Aorta (tissue), 5 donors: ENCODE measurements around the gene GLRA1. TPM values are rescaled to one million over a fixed set of nuclear protein-coding genes. Genes with fewer than 3 reads are reported as not detected.

ENCODE experiments used
- ATAC-seq: fragments of 200-7000 bp; cut with Tn5 transposase; one replicate; pipeline ENCODE4 v1.9.1; 2022; ENCODE audit warnings: moderate library complexity; ENCODE audit not compliant: low FRiP score
- DNase-seq, 2 donors: peaks; one replicate each; pipeline ENCODE4 v3.0.0-alpha.2; 2020
- H3K27ac ChIP-seq, 2 donors: one replicate each; pipeline ENCODE4 v1.5.1; 2013; ENCODE audit warnings: low read length in 2 of 2, mild to moderate bottlenecking in 2 of 2, moderate library complexity in 2 of 2, control low read depth in 1 of 2, inconsistent platforms in 1 of 2, low read depth in 1 of 2
- H3K27me3 ChIP-seq, 2 donors: one replicate each; pipeline ENCODE4 v1.6.1; 2013; ENCODE audit warnings: control low read depth in 1 of 2, low read length in 1 of 2, mild to moderate bottlenecking in 1 of 2, moderate library complexity in 1 of 2; ENCODE audit not compliant: insufficient read depth in 2 of 2, control insufficient read depth in 1 of 2
- H3K36me3 ChIP-seq, 2 donors: one replicate each; pipeline ENCODE4 v1.6.1; 2013; ENCODE audit warnings: control low read depth in 1 of 2, low read length in 1 of 2, mild to moderate bottlenecking in 1 of 2; ENCODE audit not compliant: insufficient read depth in 2 of 2, control insufficient read depth in 1 of 2
- H3K4me1 ChIP-seq, 2 donors: one replicate each; pipeline ENCODE4 v1.6.1; 2013; ENCODE audit warnings: low read length in 2 of 2, control low read depth in 1 of 2, mild to moderate bottlenecking in 1 of 2, moderate library complexity in 1 of 2; ENCODE audit not compliant: insufficient read depth in 2 of 2, control insufficient read depth in 1 of 2
- H3K4me3 ChIP-seq, 2 donors: one replicate each; pipeline ENCODE4 v1.5.1; 2013; ENCODE audit warnings: low read length in 2 of 2, control low read depth in 1 of 2, mild to moderate bottlenecking in 1 of 2
- H3K9me3 ChIP-seq: one replicate; pipeline ENCODE4 v1.6.1; 2013; ENCODE audit warnings: mild to moderate bottlenecking, low read length; ENCODE audit not compliant: control insufficient read depth
- WGBS, 2 donors: extraction: QIAGEN DNeasy Blood & Tissue Kit; methylation state at CpG; one replicate each; pipeline ENCODE4 v1.1.7; 2013; 5-methylcytosine and 5-hydroxymethylcytosine counted together
- intact Hi-C, 2 donors: fragments of 100-400 bp; cut with DNase I; formaldehyde crosslinking; loops; one replicate each; pipeline versions ENCODE4 v1.14.2 to v1.15.0; 2022
- polyA plus RNA-seq, 2 donors: library from polyadenylated mRNA; stranded (reverse); fragments of 200-250 nt; gene quantifications; one replicate each; pipeline ENCODE4 v1.2.3, GENCODE V29; 2013
- total RNA-seq, 2 donors: library from RNA; stranded (reverse); fragmentation: NEBNext Ultra II Directional; extraction: Animal tissue kit (Norgen Biotek cat#: 25700); gene quantifications; one replicate each; pipeline ENCODE4 v1.2.1, GENCODE V29; 2021
- donor health status: healthy with polysubstance abuse.
- donor health status: Bipolar disorder and iron deficiency.
- donor health status: DM: no; HTN: no; CAD: no.
- donor health status: DM: no; HTN: no; CAD: no.
- donor health status: DM: yes; HTN: yes; CAD: no.

Gene GLRA1
- total and polyA plus RNA-seq, 4 donors: not detected

GRCh38 chr5:151775025-151775606 lies 149.5 kb downstream of the GLRA1 start:
- Histone ChIP-seq H3K27ac (no peak overlapping the region), H3K4me3 (no peak overlapping the region), H3K27me3 (no peaks in the 10 kb centered on the region), H3K36me3 (peaks cover 0 to 2% of the 10 kb centered on the region in 2 donors), H3K9me3 (no peaks in the 10 kb centered on the region), H3K4me1 (no peaks in the 10 kb centered on the region)
- 24 to 27% methylated on average over 3 of the region's 3 CpGs for WGBS, 2 donors
- DNase-seq: no peak
- intact Hi-C loops: loop anchor here in 1 of 2 donors (10.0 kb wide), 1 partner anchor 520 kb away; the partner anchor contains the start of gene GM2A
- ATAC-seq: no peak

GRCh38 chr5:151773951-151774350 lies 150.7 kb downstream of the GLRA1 start:
- Histone ChIP-seq H3K36me3 (peaks cover 0 to 2% of the 10 kb centered on the region in 2 donors), H3K4me1 (no peaks in the 10 kb centered on the region), H3K27me3 (no peaks in the 10 kb centered on the region), H3K4me3 (peak overlapping the region; percentile 11 to 44), H3K27ac (no peak overlapping the region), H3K9me3 (no peaks in the 10 kb centered on the region)
- ATAC-seq: no peak
- WGBS, 2 donors: 0 to 1% methylated on average over 3 of the region's 3 CpGs
- no peak for DNase-seq
- intact Hi-C loops: loop anchor here in 1 of 2 donors (10.0 kb wide), 1 partner anchor 519 kb away; the partner anchor contains the start of gene GM2A

GRCh38 chr5:151772846-151773561 lies 151.6 kb downstream of the GLRA1 start:
- no peak for ATAC-seq
- H3K36me3 ChIP-seq: peaks cover 0 to 2% of the 10 kb centered on the region in 2 donors
- H3K27me3 ChIP-seq: no peaks in the 10 kb centered on the region
- peak in 1 of 2 donors; percentile 57 for DNase-seq
- 0 to 1% methylated on average over 18 of the region's 18 CpGs for WGBS, 2 donors
- peak overlapping the region; percentile 30 to 76 for H3K27ac ChIP-seq
- intact Hi-C loops: loop anchor here in 1 of 2 donors (10.0 kb wide), 1 partner anchor 518 kb away; the partner anchor contains the start of gene GM2A
- no peaks in the 10 kb centered on the region for H3K4me1 ChIP-seq
- H3K9me3 ChIP-seq: no peaks in the 10 kb centered on the region
- H3K4me3 ChIP-seq: peak overlapping the region; percentile 48 to 59

Other genes with a start within 250 kb of the GLRA1 start
- gene SPARC, start 237.9 kb downstream of the GLRA1 start, total RNA-seq: 1,000 to 10,000 TPM; 2,087 to 2,608 TPM
- gene SPARC, start 237.9 kb downstream of the GLRA1 start, polyA plus RNA-seq: 1,000 to 10,000 TPM; 1,151 to 1,861 TPM
- 10 to 100 TPM; 61.7 to 64.7 TPM for gene ATOX1, start 166.2 kb downstream of the GLRA1 start, total RNA-seq
- gene ATOX1, start 166.2 kb downstream of the GLRA1 start, polyA plus RNA-seq: 100 to 1,000 TPM; 168 to 210 TPM
- 100 to 1,000 TPM; 120 to 140 TPM for gene G3BP1, start 152.9 kb downstream of the GLRA1 start, total RNA-seq
- 10 to 100 TPM; 18.7 to 19.0 TPM for gene G3BP1, start 152.9 kb downstream of the GLRA1 start, polyA plus RNA-seq